Neural progenitor cell (in vitro differentiated cells): ENCODE results near the gene ARHGAP4. TPM values are rescaled to one million over a fixed set of nuclear protein-coding genes. Genes with fewer than 3 reads are reported as not detected.

Source experiments
- DNase-seq: peaks from one replicate; pipeline ENCODE4 v3.0.0-alpha.2; 2016; ENCODE audit warnings: low spot score
- H2AFZ ChIP-seq: fragments of 200-600 bp; sonication (generic); replicated peaks from 2 replicates; pipeline ENCODE4 v1.6.1; 2016; ENCODE audit warnings: antibody characterized with exemption
- H3F3A ChIP-seq: fragments of 200-600 bp; sonication (generic); 2 replicates; pipeline ENCODE4 v1.6.1; 2016; ENCODE audit warnings: antibody characterized with exemption, low read depth
- H3K27ac ChIP-seq: fragments of 200-600 bp; sonication (generic); 2 replicates; pipeline ENCODE4 v1.5.1; 2016; ENCODE audit warnings: mild to moderate bottlenecking
- H3K27me3 ChIP-seq: fragments of 200-600 bp; sonication (generic); 2 replicates; pipeline ENCODE4 v1.6.1; 2016; ENCODE audit warnings: mild to moderate bottlenecking, moderate library complexity
- H3K36me3 ChIP-seq: fragments of 200-600 bp; sonication (generic); 2 replicates; pipeline ENCODE4 v1.5.1; 2016
- H3K4me1 ChIP-seq: fragments of 200-600 bp; sonication (generic); 2 replicates; pipeline ENCODE4 v1.6.1; 2016; ENCODE audit warnings: mixed run types
- H3K4me2 ChIP-seq: fragments of 200-600 bp; sonication (generic); 2 replicates; pipeline ENCODE4 v1.6.1; 2016
- H3K4me3 ChIP-seq: fragments of 200-600 bp; sonication (generic); 2 replicates; pipeline ENCODE4 v1.5.1; 2016
- H3K79me2 ChIP-seq: fragments of 200-600 bp; sonication (generic); 2 replicates; pipeline ENCODE4 v1.6.1; 2016; ENCODE audit warnings: low read depth
- H3K9ac ChIP-seq: fragments of 200-600 bp; sonication (generic); 2 replicates; pipeline ENCODE4 v1.6.1; 2016
- H3K9me3 ChIP-seq: fragments of 200-600 bp; sonication (generic); 2 replicates; pipeline ENCODE4 v1.5.1; 2016; ENCODE audit warnings: low read depth
- H4K20me1 ChIP-seq: fragments of 200-600 bp; sonication (generic); 2 replicates; pipeline ENCODE4 v1.6.1; 2016; ENCODE audit warnings: low read depth
- H3K27ac Mint-ChIP-seq: 3 replicates; pipeline ENCODE4 v1.8.0; 2021; ENCODE audit warnings: mixed read lengths
- H3K27me3 Mint-ChIP-seq: 2 replicates; pipeline ENCODE4 v1.8.0; 2022; ENCODE audit warnings: low read depth, mild to moderate bottlenecking, inconsistent platforms, moderate library complexity, mixed read lengths; ENCODE audit not compliant: insufficient read depth
- H3K36me3 Mint-ChIP-seq: 3 replicates; pipeline ENCODE4 v1.8.0; 2021; ENCODE audit warnings: mixed read lengths
- H3K4me1 Mint-ChIP-seq: 3 replicates; pipeline ENCODE4 v1.8.0; 2021; ENCODE audit warnings: mixed read lengths
- H3K4me3 Mint-ChIP-seq: 3 replicates; pipeline ENCODE4 v1.8.0; 2021; ENCODE audit warnings: mild to moderate bottlenecking, moderate library complexity, mixed read lengths
- H3K9me3 Mint-ChIP-seq: 3 replicates; pipeline ENCODE4 v1.8.0; 2020; ENCODE audit warnings: mixed read lengths
- EZH2 ChIP-seq: fragments of 200-600 bp; sonication (generic); IDR thresholded peaks from 2 replicates; pipeline ENCODE4 v1.6.1; 2017; ENCODE audit warnings: antibody characterized with exemption, mild to moderate bottlenecking, moderate library complexity
- EZH2phosphoT487 ChIP-seq: fragments of 200-600 bp; sonication (generic); IDR thresholded peaks from 2 replicates; pipeline ENCODE4 v1.6.1; 2017; ENCODE audit warnings: antibody characterized with exemption
- total RNA-seq: library from RNA; depleted of rRNA; stranded (reverse); fragments of >200 nt; gene quantifications from 2 replicates; pipeline ENCODE4 v1.2.3, GENCODE V29; 2015; ENCODE audit warnings: low replicate concordance
- TF ChIP-seq, protein P1 (sequence below): fragments of 200-600 bp; sonication (generic); IDR thresholded peaks from 2 replicates; pipeline ENCODE4 v1.5.1; 2017; ENCODE audit warnings: antibody characterized with exemption, mild to moderate bottlenecking

Gene ARHGAP4
- total RNA-seq, 1 donor from 2014 or later: 5.1 TPM

DNA sequence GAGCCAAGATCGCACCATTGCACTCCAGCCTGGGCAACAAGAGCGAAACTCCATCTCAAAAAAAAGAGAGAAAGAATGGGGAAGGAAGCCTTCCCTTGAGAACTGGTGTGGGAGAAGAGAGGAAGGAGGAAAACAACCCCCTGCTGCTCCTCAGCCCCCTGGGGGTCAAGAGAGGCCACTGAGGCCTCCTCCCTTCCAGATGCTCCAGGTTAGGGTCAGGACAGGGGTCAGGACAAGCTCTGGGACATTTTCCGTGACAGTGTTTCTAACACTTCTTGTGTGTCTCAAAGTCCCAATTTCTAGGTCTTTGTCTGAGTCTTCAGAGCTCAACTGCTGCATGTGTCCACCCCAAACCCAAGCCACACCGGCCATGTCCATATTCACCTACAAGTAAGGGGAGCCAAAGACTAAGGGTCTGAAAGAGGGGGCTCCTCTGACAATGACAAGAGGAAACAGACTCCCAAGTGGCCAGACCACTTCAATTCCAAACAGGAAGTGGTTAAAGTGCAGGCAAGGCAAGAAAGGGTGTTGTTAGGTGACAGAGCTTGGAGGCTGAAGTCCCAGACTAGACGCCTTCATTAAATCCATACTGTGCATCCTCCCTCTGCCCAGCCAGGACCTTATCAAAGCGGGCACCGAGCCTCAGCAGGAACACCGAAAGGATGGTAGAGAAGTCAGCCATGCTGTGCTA, 48.3 kb downstream of the ARHGAP4 start:
- Histone ChIP-seq H3K9ac (no peak overlapping the region), H3K4me2 (no peak overlapping the region), H3K4me3 (no peak overlapping the region), H3K27ac (no peak overlapping the region), H3K27me3 (no peaks in the 10 kb centered on the region), H3K79me2 (no peaks in the 10 kb centered on the region), H2AFZ (no peak overlapping the region), H3K9me3 (no peaks in the 10 kb centered on the region), H4K20me1 (peaks cover 19% of the 10 kb centered on the region), H3K36me3 (no peaks in the 10 kb centered on the region), H3K4me1 (peaks cover 21% of the 10 kb centered on the region), H3F3A (peaks cover 16% of the 10 kb centered on the region)
- Mint-ChIP-seq H3K36me3 (no peaks in the 10 kb centered on the region), H3K9me3 (peaks cover 25% of the 10 kb centered on the region), H3K27ac (no peak overlapping the region), H3K27me3 (peaks cover 19% of the 10 kb centered on the region), H3K4me1 (peaks cover 54% of the 10 kb centered on the region), H3K4me3 (peak overlapping the region; percentile 72)
- DNase-seq: no peak
- TF ChIP-seq EZH2 (no peak), EZH2phosphoT487 (no peak)
- TF ChIP-seq, protein P1, sequence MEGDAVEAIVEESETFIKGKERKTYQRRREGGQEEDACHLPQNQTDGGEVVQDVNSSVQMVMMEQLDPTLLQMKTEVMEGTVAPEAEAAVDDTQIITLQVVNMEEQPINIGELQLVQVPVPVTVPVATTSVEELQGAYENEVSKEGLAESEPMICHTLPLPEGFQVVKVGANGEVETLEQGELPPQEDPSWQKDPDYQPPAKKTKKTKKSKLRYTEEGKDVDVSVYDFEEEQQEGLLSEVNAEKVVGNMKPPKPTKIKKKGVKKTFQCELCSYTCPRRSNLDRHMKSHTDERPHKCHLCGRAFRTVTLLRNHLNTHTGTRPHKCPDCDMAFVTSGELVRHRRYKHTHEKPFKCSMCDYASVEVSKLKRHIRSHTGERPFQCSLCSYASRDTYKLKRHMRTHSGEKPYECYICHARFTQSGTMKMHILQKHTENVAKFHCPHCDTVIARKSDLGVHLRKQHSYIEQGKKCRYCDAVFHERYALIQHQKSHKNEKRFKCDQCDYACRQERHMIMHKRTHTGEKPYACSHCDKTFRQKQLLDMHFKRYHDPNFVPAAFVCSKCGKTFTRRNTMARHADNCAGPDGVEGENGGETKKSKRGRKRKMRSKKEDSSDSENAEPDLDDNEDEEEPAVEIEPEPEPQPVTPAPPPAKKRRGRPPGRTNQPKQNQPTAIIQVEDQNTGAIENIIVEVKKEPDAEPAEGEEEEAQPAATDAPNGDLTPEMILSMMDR: no peak

DNA sequence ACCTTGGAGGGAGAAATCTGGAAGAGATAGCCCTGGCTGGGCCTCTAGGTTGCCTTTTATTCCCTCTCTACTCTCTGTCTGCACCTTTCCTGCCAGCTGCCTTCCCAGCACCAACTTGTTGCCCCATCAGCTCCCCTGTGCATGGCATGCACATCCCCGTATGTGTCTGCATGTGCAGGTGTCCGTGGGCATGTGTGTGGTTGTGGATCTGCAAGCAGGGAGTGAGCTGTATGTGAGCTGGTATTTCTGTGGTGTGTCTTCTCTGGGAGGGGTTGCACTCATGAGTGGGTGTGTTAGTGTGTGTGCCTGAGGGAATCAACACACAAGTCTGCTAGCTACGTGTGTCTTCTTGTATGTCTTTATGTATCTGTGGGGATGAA, 50.0 kb downstream of the ARHGAP4 start:
- no peak overlapping the region for H3K27ac Mint-ChIP-seq
- no peaks in the 10 kb centered on the region for H3K79me2 ChIP-seq
- peak overlapping the region; percentile 66 for H3K4me2 ChIP-seq
- no peaks in the 10 kb centered on the region for H3K9me3 ChIP-seq
- DNase-seq: no peak
- H3K27me3 ChIP-seq: no peaks in the 10 kb centered on the region
- peaks cover 16% of the 10 kb centered on the region for H3F3A ChIP-seq
- no peak overlapping the region for H3K27ac ChIP-seq
- peak overlapping the region; percentile 34 for H3K4me3 Mint-ChIP-seq
- no peaks in the 10 kb centered on the region for H3K36me3 Mint-ChIP-seq
- peaks cover 29% of the 10 kb centered on the region for H3K9me3 Mint-ChIP-seq
- H3K4me1 ChIP-seq: peaks cover 15% of the 10 kb centered on the region
- peaks cover 22% of the 10 kb centered on the region for H3K27me3 Mint-ChIP-seq
- no peak overlapping the region for H3K9ac ChIP-seq
- H2AFZ ChIP-seq: no peak overlapping the region
- H3K4me1 Mint-ChIP-seq: peaks cover 64% of the 10 kb centered on the region
- H3K4me3 ChIP-seq: peak overlapping the region; percentile 28
- no peak for TF ChIP-seq EZH2
- TF ChIP-seq, protein P1: no peak
- no peak for TF ChIP-seq EZH2phosphoT487
- H4K20me1 ChIP-seq: peaks cover 19% of the 10 kb centered on the region
- no peaks in the 10 kb centered on the region for H3K36me3 ChIP-seq

DNA sequence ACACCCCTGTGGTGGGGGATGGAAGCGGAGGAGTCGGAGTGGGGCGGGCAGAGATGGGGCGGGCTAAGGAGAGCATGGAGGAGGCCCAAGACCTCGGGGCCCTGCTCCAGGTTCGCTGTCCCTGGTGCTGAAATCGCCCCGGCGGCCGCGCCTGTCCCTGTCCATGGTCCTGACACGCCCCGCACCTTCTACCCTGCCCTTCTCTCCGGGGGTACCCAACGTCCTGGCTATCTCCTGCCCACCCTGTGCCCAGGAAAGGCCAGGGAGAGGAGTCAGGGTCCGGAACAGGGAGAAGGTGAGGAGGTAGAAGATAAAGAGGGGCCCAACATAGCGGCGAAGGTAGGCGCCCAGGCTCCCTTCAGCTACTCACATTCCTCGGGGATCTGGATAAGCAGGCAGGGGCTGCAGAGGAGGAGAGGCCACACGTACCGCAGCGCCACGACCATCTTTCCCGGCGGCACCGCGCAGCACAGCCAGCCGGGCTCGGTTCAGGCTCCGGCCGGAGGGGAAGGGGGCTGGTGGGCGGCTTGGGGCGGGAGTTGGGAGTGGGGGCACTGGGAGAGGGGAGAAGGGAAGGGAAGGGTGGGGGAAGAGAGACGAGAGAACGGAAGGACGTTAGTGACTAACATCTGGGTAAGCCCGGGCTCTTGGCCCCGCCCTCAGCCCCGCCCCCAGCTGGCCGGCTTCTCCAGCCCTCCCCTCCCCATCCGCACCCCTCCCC, 50.5 kb downstream of the ARHGAP4 start:
- H3K4me3 ChIP-seq: peak overlapping the region; percentile 28
- H3K9ac ChIP-seq: no peak overlapping the region
- Mint-ChIP-seq H3K4me3 (no peak overlapping the region), H3K27ac (no peak overlapping the region), H3K4me1 (peaks cover 62% of the 10 kb centered on the region), H3K27me3 (peaks cover 26% of the 10 kb centered on the region), H3K9me3 (peaks cover 29% of the 10 kb centered on the region), H3K36me3 (no peaks in the 10 kb centered on the region)
- no peaks in the 10 kb centered on the region for H3K9me3 ChIP-seq
- peaks cover 15% of the 10 kb centered on the region for H3K4me1 ChIP-seq
- H4K20me1 ChIP-seq: peaks cover 19% of the 10 kb centered on the region
- TF ChIP-seq, protein P1: peak; percentile 14
- no peak for TF ChIP-seq EZH2phosphoT487
- H3K36me3 ChIP-seq: no peaks in the 10 kb centered on the region
- H3K4me2 ChIP-seq: peak overlapping the region; percentile 66
- peak; percentile 82 for DNase-seq
- peaks cover 16% of the 10 kb centered on the region for H3F3A ChIP-seq
- no peak overlapping the region for H2AFZ ChIP-seq
- H3K27ac ChIP-seq: no peak overlapping the region
- H3K27me3 ChIP-seq: no peaks in the 10 kb centered on the region
- H3K79me2 ChIP-seq: no peaks in the 10 kb centered on the region
